Bronchial epithelial cell (primary cell): ENCODE measurements around the gene CCDC40. TPM values are rescaled to one million over a fixed set of nuclear protein-coding genes. Genes with fewer than 3 reads are reported as not detected.

Experiments
- DNase-seq: peaks from one replicate; pipeline ENCODE4 v3.0.0-alpha.2; 2010; ENCODE audit warnings: low read depth
- FAIRE-seq: peaks from 2 replicates; lab custom pipeline; 2011; peaks lifted over from hg19 to GRCh38; lab: Jason Lieb, UNC
- H3K27me3 ChIP-seq: 2 replicates; pipeline ENCODE4 v1.5.1; 2011; ENCODE audit warnings: low read length; ENCODE audit not compliant: control insufficient read depth, insufficient read depth
- H3K36me3 ChIP-seq: 2 replicates; pipeline ENCODE4 v1.5.1; 2011; ENCODE audit warnings: low read length; ENCODE audit not compliant: control insufficient read depth, insufficient read depth
- H3K4me3 ChIP-seq: 2 replicates; pipeline ENCODE4 v1.5.1; 2011; ENCODE audit warnings: mild to moderate bottlenecking, low read depth, low read length, control low read depth
- CTCF ChIP-seq: IDR thresholded peaks from 2 replicates; pipeline ENCODE4 v1.5.1; 2011; ENCODE audit warnings: mild to moderate bottlenecking, moderate library complexity, low read length, control low read depth, inconsistent platforms; ENCODE audit not compliant: insufficient read depth, severe bottlenecking
- total RNA-seq: library from RNA; depleted of rRNA; stranded (reverse); fragments of >200 nt; gene quantifications from 2 replicates; pipeline ENCODE4 v1.2.1, GENCODE V29; 2014

Gene CCDC40
- total RNA-seq, 1 donor from 2014 or later = 0.79 TPM

- no peak for DNase-seq
- no peak for FAIRE-seq
- no peaks in the 10 kb centered on the region for H3K36me3 ChIP-seq
- no peak for TF ChIP-seq CTCF
- H3K27me3 ChIP-seq = no peaks in the 10 kb centered on the region
- no peak overlapping the region for H3K4me3 ChIP-seq
These were observed 8.4 kb upstream of the CCDC40 start for GRCh38 chr17:80028030-80028429.

- no peak for TF ChIP-seq CTCF
- H3K27me3 ChIP-seq = no peaks in the 10 kb centered on the region
- H3K4me3 ChIP-seq = no peak overlapping the region
- DNase-seq = peak; percentile 20
- no peaks in the 10 kb centered on the region for H3K36me3 ChIP-seq
- FAIRE-seq = peak; percentile 89
These were observed 7.0 kb upstream of the CCDC40 start for GRCh38 chr17:80029258-80029974.

DNA sequence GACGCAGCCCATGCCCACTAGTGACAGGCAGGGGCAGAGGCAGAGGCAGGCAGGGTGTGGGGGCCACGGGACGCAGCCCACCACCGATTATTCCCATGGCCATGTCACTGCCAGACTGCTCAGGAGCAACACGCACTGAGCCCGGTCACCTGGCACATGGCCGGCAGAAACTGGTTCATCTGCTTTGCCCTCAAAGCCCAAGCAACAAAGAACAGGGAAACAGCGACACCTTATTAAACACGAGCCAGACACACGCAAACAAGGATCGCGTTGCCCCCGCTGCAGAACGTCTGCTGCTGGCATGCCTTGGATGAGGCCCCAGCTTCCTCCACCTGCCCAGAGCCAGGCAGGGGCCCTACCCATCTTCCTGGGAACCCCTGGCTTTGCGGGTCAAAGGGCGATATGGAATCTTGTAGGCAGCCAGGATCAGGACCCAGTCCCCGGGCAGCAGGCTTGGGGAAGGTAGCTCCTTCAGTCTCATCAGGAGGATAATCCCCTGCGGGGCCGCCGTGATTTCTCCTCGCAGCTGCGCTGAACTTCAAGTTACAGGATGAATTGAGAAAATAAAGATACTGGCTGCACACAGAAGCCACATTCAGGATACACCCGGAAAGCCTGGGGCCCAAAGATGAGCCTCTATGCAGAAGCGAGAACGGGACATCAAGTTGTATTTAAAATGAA is 5.6 kb upstream of the CCDC40 start:
- Histone ChIP-seq H3K27me3 (no peaks in the 10 kb centered on the region), H3K36me3 (no peaks in the 10 kb centered on the region), H3K4me3 (no peak overlapping the region)
- peak; percentile 46 for TF ChIP-seq CTCF
- FAIRE-seq = peak; percentile 73
- peak; percentile 61 for DNase-seq

- TF ChIP-seq CTCF = no peak
- no peak overlapping the region for H3K4me3 ChIP-seq
- DNase-seq = no peak
- H3K27me3 ChIP-seq = no peaks in the 10 kb centered on the region
- peak; percentile 23 for FAIRE-seq
- no peaks in the 10 kb centered on the region for H3K36me3 ChIP-seq
These were observed 4.6 kb upstream of the CCDC40 start for GRCh38 chr17:80031691-80032430.

DNA sequence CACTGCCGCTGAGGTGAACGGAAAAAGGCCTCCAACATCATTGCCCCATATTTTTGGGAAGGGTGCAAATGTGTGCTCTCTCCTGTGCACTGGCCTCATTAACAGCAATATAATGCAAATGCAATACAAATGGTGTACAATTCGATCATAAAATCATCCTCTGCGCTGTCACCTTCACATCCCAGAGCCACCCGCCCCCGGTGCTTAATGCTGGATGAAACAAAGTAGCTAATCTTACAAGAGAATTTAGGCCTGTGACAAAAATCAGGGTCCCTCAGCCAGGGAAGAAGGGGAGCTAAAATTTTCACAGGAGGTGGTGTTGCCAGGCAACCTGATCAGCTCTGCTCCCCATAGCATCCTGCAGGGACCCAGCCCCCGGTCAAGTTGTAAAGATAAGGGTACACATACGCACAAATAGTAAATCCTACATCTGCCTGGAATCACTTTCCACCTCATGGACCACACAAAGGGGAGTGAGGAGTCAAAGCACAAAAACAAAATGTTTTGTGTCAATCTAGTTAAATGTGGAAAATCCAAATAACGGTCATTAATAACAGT is 3.7 kb upstream of the CCDC40 start:
- FAIRE-seq (no peak), DNase-seq (no peak)
- Histone ChIP-seq H3K4me3 (no peak overlapping the region), H3K36me3 (no peaks in the 10 kb centered on the region), H3K27me3 (no peaks in the 10 kb centered on the region)
- TF ChIP-seq CTCF = no peak
